Gastrocnemius medialis (tissue), 4 donors: Measurements from ENCODE around the gene RTN4RL1. TPM values are rescaled to one million over a fixed set of nuclear protein-coding genes. Genes with fewer than 3 reads are reported as not detected.

Source experiments
- ATAC-seq, 2 donors: fragments of 150-250 bp; one replicate each; pipeline ENCODE4 v1.9.1; 2016
- DNase-seq, 2 donors: peaks; one replicate each; pipeline ENCODE4 v3.0.0-alpha.2; 2019
- H3K27ac ChIP-seq, 4 donors: fragments of 200-600 bp; sonication (generic); 1 replicate in 1 of 4; 2 replicates in 3 of 4; pipeline ENCODE4 v1.5.1; 2016 to 2018; ENCODE audit warnings: mild to moderate bottlenecking in 2 of 4, moderate library complexity in 1 of 4
- H3K27me3 ChIP-seq, 3 donors: fragments of 200-600 bp; sonication (generic) in 2 of 3; 1 replicate in 1 of 3; 2 replicates in 2 of 3; pipeline versions ENCODE4 v1.5.1 to v1.6.0; 2016 to 2019; ENCODE audit warnings: mild to moderate bottlenecking in 1 of 3, moderate library complexity in 1 of 3
- H3K36me3 ChIP-seq, 2 donors: fragments of 200-600 bp; sonication (generic) in 1 of 2; one replicate each; pipeline ENCODE4 v1.5.1; 2017 to 2018
- H3K4me1 ChIP-seq, 2 donors: fragments of 200-600 bp; sonication (generic) in 1 of 2; one replicate each; pipeline ENCODE4 v1.5.1; 2016 to 2017; ENCODE audit warnings: mild to moderate bottlenecking in 2 of 2
- H3K4me3 ChIP-seq, 4 donors: fragments of 200-600 bp; sonication (generic) in 3 of 4; 1 replicate in 1 of 4; 2 replicates in 3 of 4; pipeline ENCODE4 v1.5.1; 2016 to 2019; ENCODE audit warnings: mild to moderate bottlenecking in 2 of 4
- H3K9me3 ChIP-seq, 3 donors: fragments of 200-600 bp; sonication (generic) in 2 of 3; 1 replicate in 1 of 3; 2 replicates in 2 of 3; pipeline ENCODE4 v1.5.1; 2016 to 2019
- CTCF ChIP-seq, 5 experiments: fragments of 450-650 bp in 3 of 5; fragments of 200-600 bp in 2 of 5; sonication (generic) in 2 of 5; IDR thresholded peaks in 4 of 5; conservative IDR thresholded peaks in 1 of 5; 1 replicate in 4 of 5; 2 replicates in 1 of 5; pipeline ENCODE4 v1.5.1; 2016 to 2019; ENCODE audit warnings: antibody characterized with exemption in 5 of 5, mild to moderate bottlenecking in 3 of 5, moderate library complexity in 3 of 5
- POLR2A ChIP-seq, 2 donors: fragments of 450-650 bp; IDR thresholded peaks; one replicate each; pipeline ENCODE4 v1.6.1; 2017; ENCODE audit warnings: antibody characterized with exemption in 2 of 2, mild to moderate bottlenecking in 2 of 2, moderate library complexity in 2 of 2
- in situ Hi-C, 4 donors: fragments of 200-750 bp; cut with MboI; loops; one replicate each; pipeline versions ENCODE4 v1.15.0 to v1.8.0; 2017; ENCODE audit warnings: low sequenced_read_pairs in 4 of 4
- intact Hi-C: fragments of 100-400 bp; cut with DNase I; formaldehyde crosslinking; loops from one replicate; pipeline ENCODE4 v1.15.1; 2023; ENCODE audit warnings: low total_unique reads
- total RNA-seq, 4 donors: library from RNA; depleted of rRNA; stranded (reverse); fragments of >200 nt; gene quantifications; one replicate each; pipeline versions ENCODE4 v1.1.0 to v1.2.3, GENCODE V29; 2016

The RTN4RL1 gene
- total RNA-seq, 4 donors from 2014 or later: 0.31 to 1.7 (median 1.2) TPM

- no peak for DNase-seq
- ATAC-seq: no peak
- peak overlapping the region in 3 of 4 donors; percentile 86 to 94 (median 87) for H3K27ac ChIP-seq
- H3K9me3 ChIP-seq: no peaks in the 10 kb centered on the region
- H3K4me1 ChIP-seq: peaks cover 21 to 22% of the 10 kb centered on the region in 2 donors
- TF ChIP-seq CTCF (IDR thresholded peaks at IDR 0.05 in 4 of 5, conservative IDR thresholded peaks at IDR 0.05 in 1 of 5) (no peak), POLR2A (IDR thresholded peaks at IDR 0.05) (no peak)
- intact Hi-C loops (loop anchor here (2.0 kb wide), 1 partner anchor 28 kb away; no protein-coding TSS in a partner anchor), in situ Hi-C loops (no loop called here)
- no peaks in the 10 kb centered on the region for H3K36me3 ChIP-seq
- no peak overlapping the region for H3K4me3 ChIP-seq
- no peaks in the 10 kb centered on the region for H3K27me3 ChIP-seq
Measured at GRCh38 chr17:1940810-1941185, 84.3 kb downstream of the RTN4RL1 start.

GRCh38 chr17:1939981-1940809, 84.9 kb downstream of the RTN4RL1 start:
- H3K4me3 ChIP-seq: no peak overlapping the region
- DNase-seq: peak; percentile 85 to 87
- TF ChIP-seq CTCF (IDR thresholded peaks at IDR 0.05 in 4 of 5, conservative IDR thresholded peaks at IDR 0.05 in 1 of 5): no peak
- TF ChIP-seq POLR2A (IDR thresholded peaks at IDR 0.05): no peak
- no peaks in the 10 kb centered on the region for H3K36me3 ChIP-seq
- H3K9me3 ChIP-seq: no peaks in the 10 kb centered on the region
- in situ Hi-C loops (no loop called here), intact Hi-C loops (loop anchor here (2.0 kb wide), 1 partner anchor 29 kb away; no protein-coding TSS in a partner anchor)
- peaks cover 22 to 23% of the 10 kb centered on the region in 2 donors for H3K4me1 ChIP-seq
- ATAC-seq: peak; percentile 95 to 98
- H3K27ac ChIP-seq: peak overlapping the region; percentile 86 to 94 (median 88)
- H3K27me3 ChIP-seq: no peaks in the 10 kb centered on the region

GRCh38 chr17:1937461-1937860, 87.7 kb downstream of the RTN4RL1 start:
- DNase-seq (no peak), ATAC-seq (no peak)
- in situ Hi-C loops: no loop called here
- H3K27me3 ChIP-seq: no peaks in the 10 kb centered on the region
- TF ChIP-seq CTCF (IDR thresholded peaks at IDR 0.05 in 4 of 5, conservative IDR thresholded peaks at IDR 0.05 in 1 of 5): no peak
- TF ChIP-seq POLR2A (IDR thresholded peaks at IDR 0.05): no peak
- no peak overlapping the region for H3K4me3 ChIP-seq
- H3K27ac ChIP-seq: no peak overlapping the region
- no peaks in the 10 kb centered on the region for H3K36me3 ChIP-seq
- no peaks in the 10 kb centered on the region for H3K9me3 ChIP-seq
- peaks cover 23 to 25% of the 10 kb centered on the region in 2 donors for H3K4me1 ChIP-seq
- intact Hi-C loops: no loop called here

- ATAC-seq: no peak
- peaks cover 28 to 31% of the 10 kb centered on the region in 2 donors for H3K4me1 ChIP-seq
- H3K27me3 ChIP-seq: no peaks in the 10 kb centered on the region
- no peak for TF ChIP-seq CTCF (IDR thresholded peaks at IDR 0.05 in 4 of 5, conservative IDR thresholded peaks at IDR 0.05 in 1 of 5)
- TF ChIP-seq POLR2A (IDR thresholded peaks at IDR 0.05): no peak
- H3K27ac ChIP-seq: no peak overlapping the region
- no peaks in the 10 kb centered on the region for H3K9me3 ChIP-seq
- in situ Hi-C loops: no loop called here
- no peak for DNase-seq
- no peak overlapping the region for H3K4me3 ChIP-seq
- H3K36me3 ChIP-seq: no peaks in the 10 kb centered on the region
- intact Hi-C loops: no loop called here
Measured at GRCh38 chr17:1936766-1937165, 88.4 kb downstream of the RTN4RL1 start.
